ENCODE measurements around the gene XPO6. TPM values are rescaled to one million over a fixed set of nuclear protein-coding genes. Genes with fewer than 3 reads are reported as not detected.

The XPO6 gene
- total and polyA plus RNA-seq, 4 donors, result 27.5 to 50.0 (median 36.0) TPM

GRCh38 chr16:28058839-28059589 is 152.8 kb downstream of the XPO6 start:
- DNase-seq (ENCODE audit: low spot score), result no peak
- H3K4me3 ChIP-seq (ENCODE audit: low read depth in 1 of 3, low read length in 3 of 3), result no peak overlapping the region

GRCh38 chr16:28057949-28058348 is 153.8 kb downstream of the XPO6 start:
- Histone ChIP-seq H3K9ac (ENCODE audit: low read depth in 1 of 2, low read length in 2 of 2) (no peak overlapping the region), H3K4me1 (ENCODE audit: control insufficient read depth in 4 of 4, insufficient read depth in 4 of 4, low read length in 3 of 4) (peaks cover 0 to 4% (median 1%) of the 10 kb centered on the region in 4 donors), H3K36me3 (ENCODE audit: control insufficient read depth in 4 of 4, insufficient read depth in 3 of 4, low read depth in 1 of 4, low read length in 3 of 4) (no peaks in the 10 kb centered on the region), H3K9me3 (ENCODE audit: control insufficient read depth in 4 of 4, low read length in 3 of 4) (no peaks in the 10 kb centered on the region), H3K4me3 (ENCODE audit: low read depth in 1 of 3, low read length in 3 of 3) (no peak overlapping the region), H3K27ac (ENCODE audit: low read depth in 1 of 2, low read length in 2 of 2) (no peak overlapping the region), H3K27me3 (ENCODE audit: control insufficient read depth in 4 of 4, insufficient read depth in 4 of 4, low read length in 3 of 4) (peaks cover 0 to 9% (median under 1%) of the 10 kb centered on the region in 4 donors)
- TF ChIP-seq FOXA2 (IDR thresholded peaks at IDR 0.05), result no peak
- TF ChIP-seq NR2F2 (IDR thresholded peaks at IDR 0.05), result no peak
- TF ChIP-seq REST (IDR thresholded peaks at IDR 0.05), result no peak
- TF ChIP-seq JUND (IDR thresholded peaks at IDR 0.05), result no peak
- TF ChIP-seq HNF4G (IDR thresholded peaks at IDR 0.05), result no peak
- no peak for TF ChIP-seq YY1 (IDR thresholded peaks at IDR 0.05)
- TF ChIP-seq RAD21 (IDR thresholded peaks at IDR 0.05), result no peak
- no peak for TF ChIP-seq SP1 (IDR thresholded peaks at IDR 0.05)
- no peak for TF ChIP-seq MAX (IDR thresholded peaks at IDR 0.05)
- no peak for TF ChIP-seq RXRA (IDR thresholded peaks at IDR 0.05)
- DNase-seq (ENCODE audit: low spot score), result no peak
- WGBS, result 71% methylated on average over 8 of the region's 8 CpGs

More at GRCh38 chr16:28058839-28059589, 152.8 kb downstream of the XPO6 start:
- Histone ChIP-seq H3K4me1 (ENCODE audit: control insufficient read depth in 4 of 4, insufficient read depth in 4 of 4, low read length in 3 of 4) (peaks cover 0 to 8% (median 5%) of the 10 kb centered on the region in 4 donors), H3K27me3 (ENCODE audit: control insufficient read depth in 4 of 4, insufficient read depth in 4 of 4, low read length in 3 of 4) (peaks cover 0 to 16% (median 3%) of the 10 kb centered on the region in 4 donors), H3K9ac (ENCODE audit: low read depth in 1 of 2, low read length in 2 of 2) (no peak overlapping the region), H3K27ac (ENCODE audit: low read depth in 1 of 2, low read length in 2 of 2) (no peak overlapping the region), H3K9me3 (ENCODE audit: control insufficient read depth in 4 of 4, low read length in 3 of 4) (no peaks in the 10 kb centered on the region), H3K36me3 (ENCODE audit: control insufficient read depth in 4 of 4, insufficient read depth in 3 of 4, low read depth in 1 of 4, low read length in 3 of 4) (no peaks in the 10 kb centered on the region)
- WGBS, result 61% methylated on average over 18 of the region's 18 CpGs
- TF ChIP-seq HNF4G (IDR thresholded peaks at IDR 0.05) (no peak), MAX (IDR thresholded peaks at IDR 0.05) (no peak), ZBTB33 (IDR thresholded peaks at IDR 0.05) (no peak), NR2F2 (IDR thresholded peaks at IDR 0.05) (no peak), HNF4A (conservative IDR thresholded peaks at IDR 0.05) (no peak), FOXA1 (IDR thresholded peaks at IDR 0.05) (no peak), RXRA (IDR thresholded peaks at IDR 0.05) (no peak), RAD21 (IDR thresholded peaks at IDR 0.05) (no peak), JUND (IDR thresholded peaks at IDR 0.05) (no peak), CTCF (IDR thresholded peaks at IDR 0.05; ENCODE audit: low read depth, low read length, missing input control) (no peak), ATF3 (IDR thresholded peaks at IDR 0.05) (no peak), GABPA (IDR thresholded peaks at IDR 0.05 in 1 of 2, conservative IDR thresholded peaks at IDR 0.05 in 1 of 2) (no peak), EGR1 (IDR thresholded peaks at IDR 0.05; ENCODE audit: low read depth in 2 of 2) (no peak), FOXA2 (IDR thresholded peaks at IDR 0.05) (no peak), TAF1 (conservative IDR thresholded peaks at IDR 0.05) (no peak), SP1 (IDR thresholded peaks at IDR 0.05) (no peak)
